HG03095 (cell line): ENCODE data around the gene ACTRT2.

Experiments
- ATAC-seq: cut with Tn5 transposase; IDR thresholded peaks from one replicate; pipeline ENCODE4 v1.9.1; 2021; ENCODE audit warnings: moderate library complexity; ENCODE audit not compliant: unreplicated experiment

The ACTRT2 gene

DNA sequence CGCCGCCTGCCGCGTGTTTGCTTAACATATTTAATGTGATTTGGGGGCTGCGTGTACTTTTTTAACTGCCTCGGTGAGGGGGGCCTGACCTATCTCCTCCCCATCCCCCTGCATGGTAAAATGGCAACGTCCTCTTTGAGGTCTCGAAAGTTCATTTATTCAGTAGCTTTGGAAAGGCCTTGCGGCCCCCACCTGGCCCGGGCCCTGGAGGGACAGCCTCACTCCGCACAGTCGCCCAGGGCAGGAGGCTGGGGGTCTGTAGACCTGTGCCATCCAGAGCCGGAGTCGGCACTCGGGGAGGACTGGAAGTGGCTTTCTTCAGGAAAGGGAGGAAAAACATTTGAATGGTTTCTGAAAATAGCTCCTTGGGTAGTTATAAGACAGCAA is 38.0 kb upstream of the ACTRT2 start:
- no peak for ATAC-seq

DNA sequence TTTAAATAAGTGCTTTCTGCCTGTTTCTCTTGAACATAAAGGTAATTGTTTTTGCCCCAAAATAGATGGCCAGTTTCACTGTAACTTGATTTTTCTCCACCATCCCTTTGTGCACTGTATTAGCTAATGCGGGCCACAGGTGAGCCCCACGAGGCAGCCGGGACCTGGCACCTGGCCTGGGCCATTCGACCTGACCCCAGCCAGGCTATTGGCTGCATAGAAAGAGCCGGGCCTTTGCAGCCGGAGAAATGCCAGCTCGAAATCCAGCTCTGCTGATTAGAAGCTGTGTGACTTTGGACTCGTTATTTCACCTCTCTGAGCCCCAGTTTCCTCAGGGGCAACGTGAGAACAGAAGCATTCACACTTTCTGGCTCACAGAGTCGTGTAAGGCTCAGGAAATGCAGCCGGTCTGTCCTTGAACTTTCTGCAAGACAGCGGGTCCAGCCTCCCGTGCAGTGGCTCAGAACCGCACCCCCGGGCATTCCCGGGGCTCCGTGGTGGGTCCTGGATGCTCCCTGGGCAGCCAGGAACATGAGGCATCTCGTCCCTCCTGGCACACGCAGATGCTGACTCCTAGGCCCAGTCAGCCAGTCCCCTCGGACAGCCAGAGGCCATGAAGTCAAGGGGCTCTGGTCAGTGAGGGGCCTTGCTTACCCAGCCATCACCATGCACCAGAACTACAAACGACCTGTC is 37.4 kb upstream of the ACTRT2 start:
- no peak for ATAC-seq

DNA sequence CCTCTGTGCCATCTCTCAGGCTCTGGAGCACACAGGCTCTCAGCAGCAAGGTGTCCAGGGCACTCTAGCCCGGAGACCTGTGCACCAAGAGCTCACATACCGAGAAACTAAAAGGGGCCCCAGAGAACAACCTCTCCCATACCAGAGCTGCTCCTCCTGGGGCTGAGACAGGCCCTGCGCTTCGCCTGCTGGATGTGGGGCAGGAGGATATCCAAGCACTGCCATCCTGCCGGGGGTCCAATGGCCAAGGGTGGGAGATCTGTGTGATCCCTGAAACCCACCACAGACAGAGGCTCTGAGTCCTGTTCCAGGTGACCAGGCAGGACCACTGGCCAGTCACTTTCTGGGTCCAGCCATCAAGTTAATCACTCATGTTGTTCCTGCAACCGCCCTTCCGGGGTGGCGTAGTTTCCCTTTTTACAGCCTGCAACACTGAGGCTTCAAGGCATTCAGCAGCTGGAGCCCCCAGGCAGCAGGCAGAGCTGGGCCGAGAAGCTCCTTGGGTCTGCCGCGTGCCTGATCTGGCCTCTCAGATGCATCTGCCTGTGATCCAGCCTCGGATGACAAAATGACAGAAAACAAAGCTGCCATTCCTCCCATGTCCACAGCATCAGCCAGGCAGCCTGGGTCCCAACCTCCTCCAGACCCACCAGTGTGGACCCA is 36.7 kb upstream of the ACTRT2 start:
- no peak for ATAC-seq

DNA sequence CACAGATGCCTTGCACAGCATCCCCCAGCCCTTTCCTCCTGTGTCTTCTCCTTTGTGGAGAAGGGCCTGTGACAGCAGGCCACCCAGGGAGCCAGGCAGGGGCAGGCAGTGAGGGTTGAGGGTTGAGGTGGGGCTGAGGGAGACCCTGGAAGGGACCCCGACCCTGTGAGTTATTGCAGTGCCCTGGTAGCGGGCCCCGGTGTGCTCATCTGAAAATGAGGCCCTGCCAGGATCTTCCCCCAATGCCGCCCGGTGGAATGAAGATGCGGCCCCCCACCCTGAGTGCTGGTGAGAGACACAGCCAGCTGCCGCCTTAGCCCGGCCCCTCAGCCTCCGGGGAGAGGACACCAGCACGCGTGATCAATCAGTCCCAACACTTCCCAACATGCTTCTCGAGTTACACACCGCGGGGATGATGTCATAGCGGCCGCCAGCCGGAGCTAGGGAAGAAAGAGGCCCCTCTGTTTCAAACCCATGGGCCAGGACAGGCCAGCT is 36.2 kb upstream of the ACTRT2 start:
- ATAC-seq, result no peak

DNA sequence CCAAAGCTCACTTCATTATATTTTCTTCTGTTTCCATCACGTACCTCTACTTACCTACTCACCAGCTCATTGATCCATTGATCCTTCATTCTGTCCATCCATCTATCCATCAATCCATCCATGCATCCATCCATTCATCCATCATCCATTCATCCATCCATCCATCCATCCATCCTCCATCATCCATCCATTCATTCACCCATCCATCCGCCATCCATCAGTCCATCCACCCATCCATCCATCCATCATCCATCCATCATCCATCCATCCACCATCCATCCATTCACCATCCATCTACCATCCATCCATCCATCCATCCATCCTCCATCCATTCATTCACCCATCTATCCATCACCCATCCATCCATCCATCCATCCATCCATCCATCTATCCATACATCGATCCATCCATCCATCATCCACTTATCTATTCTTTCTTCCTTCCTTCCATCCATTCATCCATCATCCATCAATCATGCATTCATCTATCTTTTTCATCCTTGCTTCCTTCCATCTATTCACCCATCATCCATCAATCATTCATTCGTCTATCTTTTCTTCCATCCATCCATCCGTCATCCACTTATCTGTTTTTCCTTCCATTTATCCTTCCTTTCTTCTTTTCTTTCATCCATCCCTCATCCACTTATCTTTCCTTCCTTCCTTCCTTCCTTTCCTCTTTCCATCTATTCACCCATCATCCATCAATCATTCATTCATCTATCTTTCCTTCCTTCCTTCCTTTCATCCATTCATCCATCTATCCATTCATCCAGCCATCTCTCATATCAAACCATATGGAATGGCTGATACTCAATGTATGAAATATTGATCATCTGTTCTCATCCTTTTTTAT is 35.3 kb upstream of the ACTRT2 start:
- ATAC-seq, result no peak

DNA sequence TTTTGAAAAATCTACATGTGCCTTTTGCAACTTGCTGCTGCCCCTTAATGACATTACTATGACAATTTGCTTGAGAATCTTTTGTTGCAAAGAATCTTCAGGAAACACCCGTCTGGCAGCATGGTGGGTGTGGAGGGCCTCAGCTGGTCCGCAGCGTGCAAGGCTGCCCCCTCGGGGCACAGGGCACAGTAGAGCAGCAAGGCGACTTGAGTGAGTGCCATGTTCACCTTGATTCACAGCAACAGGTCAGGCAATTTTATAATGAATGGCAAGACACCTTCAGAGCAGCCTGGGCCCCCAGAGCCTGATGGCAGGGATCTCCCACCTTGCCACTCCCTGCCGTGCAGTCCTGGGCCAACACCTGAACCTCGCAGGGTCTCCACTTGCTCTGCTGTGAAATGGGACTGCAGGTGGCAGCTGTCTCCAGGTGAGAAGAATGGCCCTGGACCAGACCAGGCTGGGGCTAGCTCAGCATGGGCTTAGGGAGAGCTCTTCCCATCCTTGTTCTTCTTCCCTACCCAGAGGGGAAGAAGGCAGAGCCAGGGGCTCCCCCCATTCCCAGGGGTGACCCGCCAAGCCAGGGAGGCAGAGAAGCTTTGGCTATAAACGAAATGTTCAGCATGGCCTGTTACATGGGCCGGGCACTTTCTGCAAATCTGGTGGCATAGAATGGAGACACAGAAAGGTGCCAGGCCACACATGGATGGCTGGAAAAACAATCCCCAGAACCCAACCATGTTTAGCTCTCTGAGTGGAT is 34.5 kb upstream of the ACTRT2 start:
- ATAC-seq, result no peak

DNA sequence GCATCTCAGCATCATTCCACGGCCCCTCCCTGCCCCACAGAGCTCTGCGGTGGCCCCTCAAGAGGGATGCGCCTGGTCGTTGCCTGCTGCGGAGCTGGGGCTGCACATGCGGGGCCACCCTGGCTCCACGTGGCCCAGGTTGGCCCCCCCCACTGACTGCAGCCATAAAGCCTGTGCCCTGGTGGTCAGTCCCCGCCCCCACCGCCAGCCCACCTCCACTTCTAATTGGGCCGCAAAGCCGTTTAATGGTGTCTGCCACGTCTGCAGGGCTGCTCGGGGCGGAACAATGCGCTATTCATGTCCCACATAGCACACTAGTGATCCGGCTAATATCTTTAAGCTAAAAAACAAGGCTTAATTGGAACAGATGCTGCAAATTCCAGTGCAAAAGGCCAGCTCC is 33.5 kb upstream of the ACTRT2 start:
- ATAC-seq, result no peak

DNA sequence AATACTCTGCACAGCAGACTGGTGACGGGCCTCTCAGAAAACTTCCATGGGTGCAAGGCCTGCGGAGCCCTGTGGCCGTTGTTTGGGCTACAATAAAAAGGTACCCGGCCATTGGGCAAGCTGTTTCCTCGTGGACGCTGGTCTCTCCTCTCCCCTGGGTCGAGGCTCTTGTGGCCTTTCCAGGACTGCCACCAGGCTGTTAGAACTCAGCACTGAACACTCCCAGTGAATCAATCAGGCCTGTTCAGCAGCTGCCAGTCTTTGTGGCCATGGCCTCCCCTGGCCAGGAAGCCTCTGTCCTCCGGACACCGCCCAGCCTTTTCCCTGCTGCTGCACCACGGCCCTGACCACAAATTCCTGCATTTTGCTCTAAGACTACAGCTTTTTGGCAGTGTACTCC is 33.0 kb upstream of the ACTRT2 start:
- ATAC-seq, result no peak

DNA sequence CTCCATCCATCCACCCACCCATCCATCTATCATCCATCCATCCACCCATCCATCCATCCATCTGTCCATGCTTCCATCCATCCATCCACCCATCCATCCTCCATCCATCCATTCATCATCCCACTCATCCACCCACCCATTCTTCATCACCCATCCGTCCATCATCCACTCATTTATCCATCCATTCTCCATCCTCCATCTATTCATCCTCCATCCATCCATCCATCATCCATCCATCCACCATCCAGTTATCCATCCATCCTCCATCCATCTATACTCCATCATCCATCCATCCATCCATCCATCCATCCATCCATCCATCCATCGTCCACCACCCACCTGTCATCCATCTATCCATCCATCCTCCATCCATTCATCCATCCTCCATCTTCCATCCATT is 32.1 kb upstream of the ACTRT2 start:
- no peak for ATAC-seq

DNA sequence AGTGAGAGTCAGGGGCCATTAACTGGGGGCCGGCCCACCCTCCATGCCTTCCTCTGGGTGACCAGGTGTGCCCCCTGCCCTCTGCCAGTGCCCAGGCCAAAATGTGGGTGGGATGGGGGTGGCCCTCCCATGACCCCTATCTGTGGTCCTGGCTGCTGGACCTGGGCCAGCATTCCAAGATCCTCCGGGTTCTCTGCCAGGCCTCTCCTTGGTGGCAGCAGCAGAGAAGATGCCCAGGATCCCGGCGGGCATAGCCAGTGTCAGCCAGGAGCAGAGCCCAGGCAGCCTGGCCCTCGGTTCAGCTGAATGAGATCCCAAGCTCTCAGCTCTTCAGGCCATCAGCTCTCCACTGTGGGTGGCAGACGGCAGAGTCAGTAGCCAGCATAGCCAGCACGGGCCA is 31.3 kb upstream of the ACTRT2 start:
- ATAC-seq, result no peak

DNA sequence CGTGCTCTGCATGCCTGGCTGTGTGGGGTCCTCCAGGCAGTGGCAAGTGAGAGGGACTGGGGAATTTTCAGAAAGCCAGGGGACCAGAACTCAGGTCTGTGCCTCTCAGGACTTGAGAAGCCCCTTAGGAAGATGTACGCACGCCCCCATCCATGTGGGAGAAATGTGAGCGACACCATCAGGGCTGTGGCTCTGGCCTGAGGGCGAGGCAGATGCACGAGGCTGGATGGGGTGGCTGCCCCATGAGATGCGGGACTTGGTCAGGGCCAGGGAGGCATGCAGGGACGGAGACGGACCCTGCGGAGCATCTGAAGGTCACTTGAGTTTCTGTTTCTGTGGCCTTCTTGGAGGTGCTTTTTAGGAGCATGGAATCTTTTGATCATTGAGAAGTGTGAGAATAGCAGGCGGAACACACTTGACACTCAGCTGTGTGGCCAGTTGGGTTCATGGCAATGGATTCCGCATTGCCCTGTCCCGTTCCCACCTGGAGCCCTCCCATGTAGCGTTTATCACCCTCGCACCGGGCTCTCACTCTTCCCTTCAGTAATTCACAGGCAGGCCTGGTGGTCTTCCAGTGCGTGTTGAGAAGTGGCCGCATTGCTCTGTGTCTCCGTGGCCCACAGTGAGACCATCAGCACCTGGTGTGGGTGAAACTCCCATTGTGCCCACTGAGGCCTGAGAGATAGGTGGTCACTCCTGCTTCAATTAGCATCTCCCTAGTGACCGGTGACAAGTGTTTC is 30.7 kb upstream of the ACTRT2 start:
- no peak for ATAC-seq

DNA sequence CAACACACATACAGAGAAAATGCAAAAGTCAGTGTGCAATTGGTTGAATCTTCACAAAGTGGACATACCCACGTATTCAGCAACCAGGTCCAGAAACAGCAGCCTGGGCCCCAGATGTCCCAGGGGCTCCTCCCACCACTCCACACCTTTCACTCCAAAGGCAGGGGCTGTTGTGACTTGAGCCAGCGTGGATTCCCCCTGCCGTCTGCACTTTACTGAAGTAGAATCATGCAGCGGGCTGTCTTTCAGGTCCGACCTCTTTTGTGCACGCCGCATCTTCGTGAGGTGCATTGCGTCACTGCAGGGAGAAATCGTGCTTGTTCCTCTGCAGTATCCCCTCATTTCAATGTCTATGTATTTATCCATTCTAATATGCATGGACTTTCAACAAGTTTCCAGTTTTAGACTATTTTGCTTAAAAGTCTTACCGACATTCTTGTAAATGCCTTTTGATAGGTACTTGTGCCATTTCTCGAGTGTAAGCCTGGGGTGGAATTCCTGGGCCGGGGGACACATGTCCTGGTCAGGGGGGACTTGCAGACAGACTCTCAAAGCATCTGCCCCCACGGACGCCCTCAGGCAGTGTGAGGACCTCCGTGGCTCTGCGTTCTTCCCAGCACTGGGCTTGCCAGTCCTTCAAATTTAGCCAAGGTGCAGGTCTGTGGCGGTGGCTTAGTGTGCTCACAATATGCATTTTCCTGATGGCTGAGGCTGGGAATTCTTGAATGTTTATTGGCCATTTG is 29.3 kb upstream of the ACTRT2 start:
- no peak for ATAC-seq

DNA sequence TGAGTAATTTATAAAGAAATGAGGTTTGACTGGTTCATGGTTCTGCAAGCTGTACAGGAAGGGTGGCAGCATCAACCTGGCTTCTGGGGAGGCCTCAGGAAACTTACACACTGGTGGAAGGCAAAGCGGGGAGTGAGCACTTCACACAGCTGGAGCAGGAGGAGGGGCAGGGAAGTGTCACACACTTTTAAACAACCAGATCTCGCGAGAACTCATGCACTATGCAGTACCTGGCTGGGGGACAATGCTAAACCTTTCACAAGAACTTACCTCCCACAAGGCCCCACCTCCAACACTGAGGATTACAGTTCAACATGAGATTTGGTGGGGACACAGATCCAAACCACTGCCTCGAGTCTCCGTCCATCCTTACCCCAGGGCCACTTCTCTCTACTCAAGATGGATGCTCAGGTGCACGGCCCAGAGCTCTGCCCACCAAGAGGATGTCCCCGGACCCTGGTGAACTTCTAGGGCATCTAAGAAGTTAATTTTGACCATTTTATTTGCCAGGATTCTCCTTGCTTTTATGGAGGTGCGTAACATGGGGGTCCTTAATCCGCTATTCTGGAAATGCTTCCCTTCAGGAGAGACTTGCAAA is 22.7 kb upstream of the ACTRT2 start:
- ATAC-seq, result no peak

DNA sequence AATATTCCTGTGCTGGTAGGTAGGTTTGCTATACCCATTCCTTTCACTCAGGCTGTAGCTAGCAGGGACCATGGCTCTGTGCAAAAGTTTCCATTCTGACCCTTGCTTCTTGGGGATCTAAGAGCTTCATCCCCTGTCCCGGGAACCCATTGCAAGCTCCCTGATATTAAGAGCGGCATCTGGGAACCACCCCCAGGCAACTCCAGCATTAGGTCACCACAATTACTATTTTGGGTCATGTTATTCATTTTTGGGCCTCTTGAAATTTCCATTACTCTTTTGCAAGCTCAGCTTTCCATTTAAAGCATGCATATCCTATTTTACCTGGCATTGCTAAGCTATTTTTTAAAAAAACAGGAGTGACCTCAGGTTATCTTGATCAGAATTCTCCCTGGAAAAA is 22.1 kb upstream of the ACTRT2 start:
- no peak for ATAC-seq

DNA sequence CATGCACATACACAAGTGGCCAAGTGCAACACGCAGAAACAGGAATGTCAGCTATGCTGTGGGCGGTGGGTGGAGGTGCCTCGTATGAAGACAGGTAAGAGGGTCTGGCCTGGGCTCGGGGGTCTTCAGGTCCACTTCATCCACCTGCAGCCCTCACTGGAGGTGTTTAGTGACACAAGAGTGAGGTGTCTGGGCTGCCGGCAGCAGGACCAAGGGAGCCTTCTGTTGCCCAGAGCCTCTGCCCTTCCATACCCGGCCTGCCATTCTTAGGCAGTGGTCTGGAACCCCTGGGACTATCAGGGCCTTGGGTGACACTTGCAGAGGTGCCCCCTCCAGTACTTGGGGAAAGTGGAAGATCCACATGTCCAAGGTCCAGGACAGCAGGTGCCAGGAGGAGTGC is 21.7 kb upstream of the ACTRT2 start:
- ATAC-seq, result no peak

DNA sequence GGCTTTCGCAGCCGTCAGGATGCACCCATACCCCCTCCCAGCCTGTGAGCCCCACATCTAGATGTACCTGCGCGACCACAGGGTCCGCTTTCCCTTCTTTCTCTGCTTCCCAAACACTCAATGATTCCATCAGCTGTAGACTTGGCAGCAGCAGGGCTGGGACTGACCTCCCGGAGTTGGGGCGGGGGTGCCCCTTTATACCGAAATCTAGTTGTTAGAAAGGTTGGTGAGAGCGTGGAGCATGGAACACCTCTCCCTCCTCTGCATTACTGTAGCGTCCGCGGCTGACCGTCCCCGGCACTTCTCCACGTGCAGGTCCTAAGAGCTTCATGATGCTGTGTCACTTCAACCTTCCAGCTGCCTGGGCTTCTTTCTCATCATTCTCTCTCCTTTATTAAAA is 21.1 kb upstream of the ACTRT2 start:
- no peak for ATAC-seq

DNA sequence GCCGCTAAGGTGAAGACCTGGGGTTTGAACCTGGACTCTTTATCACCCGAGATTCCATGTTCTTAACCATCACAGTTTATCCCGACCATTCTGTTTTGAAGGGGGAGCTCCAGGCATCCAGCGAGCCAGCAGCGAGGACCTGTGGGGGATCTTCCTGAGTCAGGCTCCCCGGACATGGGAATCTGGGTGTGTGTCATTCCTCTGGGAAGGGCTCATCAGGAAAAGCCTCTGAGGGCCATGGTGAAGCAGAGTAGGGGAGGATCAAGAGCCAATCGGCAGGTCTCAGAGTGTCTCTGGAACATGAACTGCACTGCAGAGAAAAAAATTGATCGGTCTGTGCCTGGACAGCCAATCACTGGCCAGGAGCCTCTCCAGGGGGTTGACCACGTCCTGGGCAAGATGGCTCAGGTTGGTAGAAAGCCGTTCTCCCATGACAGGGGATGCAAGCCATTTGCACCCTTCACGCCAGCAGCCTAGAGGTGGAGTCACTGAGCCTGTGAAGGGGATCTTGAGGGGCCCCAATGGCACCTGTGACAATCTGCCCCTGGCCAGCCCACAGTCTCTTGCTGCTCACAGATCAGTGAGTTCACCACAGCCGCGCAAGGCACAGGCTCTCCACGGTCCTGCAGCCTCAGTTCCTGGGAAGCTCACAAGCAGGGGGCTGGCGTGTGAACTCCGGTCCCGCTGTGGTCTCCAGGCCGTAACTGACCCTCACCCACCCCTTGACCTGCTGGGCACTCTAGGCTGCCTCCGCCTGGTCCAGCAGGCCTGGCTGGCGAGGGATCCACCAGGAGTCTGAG is 20.4 kb upstream of the ACTRT2 start:
- ATAC-seq, result no peak

DNA sequence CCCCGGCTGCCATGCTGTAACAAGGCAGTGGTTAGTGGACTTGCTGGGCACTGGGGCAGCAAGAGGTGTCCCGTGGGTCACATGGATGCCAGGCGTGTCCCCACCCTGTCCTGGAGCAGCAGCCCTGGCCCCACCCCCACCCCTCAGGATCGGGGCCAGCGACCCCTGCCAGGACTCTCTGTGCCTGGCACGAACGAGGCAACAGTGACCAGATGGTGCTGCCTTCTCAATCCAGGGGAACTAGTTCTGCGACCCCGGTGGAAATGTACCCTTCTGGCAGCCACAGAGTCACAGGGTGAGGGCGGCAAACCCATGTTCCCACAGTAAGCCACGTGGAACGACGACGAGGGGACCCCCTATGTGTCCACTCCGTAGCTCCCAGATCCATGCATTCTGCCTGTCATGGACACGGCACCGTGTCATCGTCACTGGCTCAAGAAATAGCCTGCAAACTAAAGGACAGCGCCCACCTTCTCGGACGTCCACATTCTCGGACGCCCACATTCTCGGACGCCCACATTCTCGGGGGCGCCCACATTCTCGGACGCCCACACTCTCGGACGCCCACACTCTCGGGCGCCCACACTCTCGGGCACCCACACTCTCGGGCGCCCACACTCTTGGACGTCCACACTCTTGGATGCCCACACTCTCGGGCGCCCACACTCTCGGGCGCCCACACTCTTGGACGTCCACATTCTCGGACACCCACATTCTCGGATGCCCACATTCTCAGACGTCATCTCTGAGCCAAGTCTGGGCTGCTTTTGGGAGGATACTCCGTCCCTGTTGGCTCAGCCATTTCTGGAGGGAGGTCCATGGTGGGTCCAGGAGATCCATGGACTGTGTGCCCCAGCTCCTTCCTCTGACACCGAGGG is 19.6 kb upstream of the ACTRT2 start:
- ATAC-seq, result no peak
